Gastroesophageal sphincter (tissue), 4 donors: ENCODE data around the gene SLC16A9. TPM values are rescaled to one million over a fixed set of nuclear protein-coding genes. Genes with fewer than 3 reads are reported as not detected.

Source experiments
- ATAC-seq: fragments of 150-250 bp; one replicate; pipeline ENCODE4 v1.9.1; 2016; ENCODE audit warnings: mild to moderate bottlenecking, moderate library complexity
- H3K27ac ChIP-seq, 4 donors: fragments of 200-600 bp; sonication (generic) in 3 of 4; 1 replicate in 3 of 4; 2 replicates in 1 of 4; pipeline ENCODE4 v1.5.1; 2016 to 2019
- H3K27me3 ChIP-seq: fragments of 200-600 bp; sonication (generic); one replicate; pipeline ENCODE4 v1.5.1; 2019
- H3K36me3 ChIP-seq, 2 donors: fragments of 200-600 bp; sonication (generic); one replicate each; pipeline ENCODE4 v1.5.1; 2019; ENCODE audit warnings: control low read depth in 1 of 2
- H3K4me1 ChIP-seq, 3 donors: fragments of 200-600 bp; sonication (generic); 1 replicate in 2 of 3; 2 replicates in 1 of 3; pipeline ENCODE4 v1.5.1; 2016 to 2019; ENCODE audit warnings: control low read depth in 2 of 3
- H3K4me3 ChIP-seq, 2 donors: fragments of 200-600 bp; sonication (generic); one replicate each; pipeline ENCODE4 v1.5.1; 2019; ENCODE audit warnings: mild to moderate bottlenecking in 1 of 2, moderate library complexity in 1 of 2
- H3K9me3 ChIP-seq, 3 donors: fragments of 200-600 bp; sonication (generic); one replicate each; pipeline ENCODE4 v1.5.1; 2017 to 2019; ENCODE audit warnings: control low read depth in 2 of 3
- EP300 ChIP-seq: sonication (generic); formaldehyde crosslinking; IDR thresholded peaks from one replicate; pipeline ENCODE4 v1.6.1; 2017; ENCODE audit warnings: antibody characterized with exemption, mild to moderate bottlenecking
- POLR2A ChIP-seq, 2 donors: fragments of 450-650 bp; IDR thresholded peaks; one replicate each; pipeline ENCODE4 v1.6.1; 2017; ENCODE audit warnings: antibody characterized with exemption in 2 of 2, mild to moderate bottlenecking in 2 of 2, moderate library complexity in 1 of 2
- POLR2AphosphoS5 ChIP-seq: sonication (generic); formaldehyde crosslinking; IDR thresholded peaks from one replicate; pipeline ENCODE4 v1.6.1; 2017; ENCODE audit warnings: antibody characterized with exemption
- WGBS, 2 donors: methylation state at CpG; one replicate each; pipeline ENCODE4 v1.1.5; 2018; ENCODE audit warnings: low coverage in 1 of 2; 5-methylcytosine and 5-hydroxymethylcytosine counted together
- total RNA-seq, 4 donors: library from RNA; depleted of rRNA; stranded (reverse); fragments of >200 nt; gene quantifications; one replicate each; pipeline ENCODE4 v1.1.0, GENCODE V29; 2016
- TF ChIP-seq, protein P1 (sequence below), 4 experiments: fragments of 200-600 bp in 2 of 4; fragments of 450-650 bp in 2 of 4; sonication (generic) in 1 of 4; IDR thresholded peaks; one replicate each; pipeline ENCODE4 v1.5.1; 2017 to 2019; ENCODE audit warnings: antibody characterized with exemption in 4 of 4, mild to moderate bottlenecking in 2 of 4, moderate library complexity in 2 of 4

SLC16A9 gene, protein sequence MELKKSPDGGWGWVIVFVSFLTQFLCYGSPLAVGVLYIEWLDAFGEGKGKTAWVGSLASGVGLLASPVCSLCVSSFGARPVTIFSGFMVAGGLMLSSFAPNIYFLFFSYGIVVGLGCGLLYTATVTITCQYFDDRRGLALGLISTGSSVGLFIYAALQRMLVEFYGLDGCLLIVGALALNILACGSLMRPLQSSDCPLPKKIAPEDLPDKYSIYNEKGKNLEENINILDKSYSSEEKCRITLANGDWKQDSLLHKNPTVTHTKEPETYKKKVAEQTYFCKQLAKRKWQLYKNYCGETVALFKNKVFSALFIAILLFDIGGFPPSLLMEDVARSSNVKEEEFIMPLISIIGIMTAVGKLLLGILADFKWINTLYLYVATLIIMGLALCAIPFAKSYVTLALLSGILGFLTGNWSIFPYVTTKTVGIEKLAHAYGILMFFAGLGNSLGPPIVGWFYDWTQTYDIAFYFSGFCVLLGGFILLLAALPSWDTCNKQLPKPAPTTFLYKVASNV
- 1 to 10 TPM in 2 of 4 donors, under 1 TPM in 2; 0.54 to 2.2 (median 1.2) TPM for total RNA-seq

- Histone ChIP-seq H3K4me3 (peak within 1 kb of the TSS; percentile 42 to 70), H3K27ac (peak within 1 kb of the TSS in 3 of 4 donors; percentile 59 to 80 (median 69)), H3K27me3 (peaks cover 7% of the 10 kb centered on the region), H3K4me1 (peaks cover 0 to 23% (median 8%) of the 10 kb centered on the region in 3 donors), H3K9me3 (no peaks in the 10 kb centered on the region), H3K36me3 (no peaks in the 10 kb centered on the region)
- WGBS, 2 donors, result no CpG with 5 or more reads among the region's 68 CpGs
- TF ChIP-seq POLR2AphosphoS5 (no peak), EP300 (no peak), POLR2A (IDR thresholded peaks at IDR 0.05) (no peak)
- TF ChIP-seq, protein P1, sequence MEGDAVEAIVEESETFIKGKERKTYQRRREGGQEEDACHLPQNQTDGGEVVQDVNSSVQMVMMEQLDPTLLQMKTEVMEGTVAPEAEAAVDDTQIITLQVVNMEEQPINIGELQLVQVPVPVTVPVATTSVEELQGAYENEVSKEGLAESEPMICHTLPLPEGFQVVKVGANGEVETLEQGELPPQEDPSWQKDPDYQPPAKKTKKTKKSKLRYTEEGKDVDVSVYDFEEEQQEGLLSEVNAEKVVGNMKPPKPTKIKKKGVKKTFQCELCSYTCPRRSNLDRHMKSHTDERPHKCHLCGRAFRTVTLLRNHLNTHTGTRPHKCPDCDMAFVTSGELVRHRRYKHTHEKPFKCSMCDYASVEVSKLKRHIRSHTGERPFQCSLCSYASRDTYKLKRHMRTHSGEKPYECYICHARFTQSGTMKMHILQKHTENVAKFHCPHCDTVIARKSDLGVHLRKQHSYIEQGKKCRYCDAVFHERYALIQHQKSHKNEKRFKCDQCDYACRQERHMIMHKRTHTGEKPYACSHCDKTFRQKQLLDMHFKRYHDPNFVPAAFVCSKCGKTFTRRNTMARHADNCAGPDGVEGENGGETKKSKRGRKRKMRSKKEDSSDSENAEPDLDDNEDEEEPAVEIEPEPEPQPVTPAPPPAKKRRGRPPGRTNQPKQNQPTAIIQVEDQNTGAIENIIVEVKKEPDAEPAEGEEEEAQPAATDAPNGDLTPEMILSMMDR (IDR thresholded peaks at IDR 0.05), result peak in 2 of 4 experiments; percentile 20 to 42
- peak; percentile 74 for ATAC-seq
These were observed at the start of gene SLC16A9 for GRCh38 chr10:59709395-59710125. Gene SLC16A9 (minus strand): TSS chr10:59709850. CDS start chr10:59684291, 25,559 bp downstream.

DNA sequence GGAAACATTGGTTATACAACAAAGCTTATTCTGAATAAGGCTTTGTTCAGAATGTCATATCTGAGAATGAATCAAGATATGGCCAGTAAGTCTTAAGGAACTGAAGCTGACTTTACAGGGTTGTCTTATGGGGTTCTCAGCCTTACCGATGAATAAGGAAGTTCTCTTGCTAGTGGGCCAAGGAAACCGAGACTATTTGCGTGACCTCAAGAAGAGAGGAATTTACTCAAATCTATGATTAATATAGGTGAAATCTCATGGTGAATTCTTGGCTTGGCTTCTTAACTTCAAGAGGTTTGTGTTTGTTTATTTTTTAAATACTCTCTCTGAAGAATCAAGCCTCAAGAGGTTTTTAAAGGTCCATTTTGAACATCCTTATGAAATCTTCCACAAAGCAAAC, 48.3 kb upstream of the SLC16A9 start:
- 49 to 82% methylated on average over 2 to 3 of the region's 3 CpGs for WGBS, 2 donors
- TF ChIP-seq, protein P1 (IDR thresholded peaks at IDR 0.05), result no peak
- TF ChIP-seq POLR2AphosphoS5 (no peak), POLR2A (IDR thresholded peaks at IDR 0.05) (no peak), EP300 (no peak)
- ATAC-seq, result no peak
- H3K4me3 ChIP-seq, result no peak overlapping the region
- no peaks in the 10 kb centered on the region for H3K4me1 ChIP-seq
- no peaks in the 10 kb centered on the region for H3K36me3 ChIP-seq
- no peaks in the 10 kb centered on the region for H3K27me3 ChIP-seq
- peaks cover 0 to 9% (median 0%) of the 10 kb centered on the region in 3 donors for H3K9me3 ChIP-seq
- no peak overlapping the region for H3K27ac ChIP-seq

DNA sequence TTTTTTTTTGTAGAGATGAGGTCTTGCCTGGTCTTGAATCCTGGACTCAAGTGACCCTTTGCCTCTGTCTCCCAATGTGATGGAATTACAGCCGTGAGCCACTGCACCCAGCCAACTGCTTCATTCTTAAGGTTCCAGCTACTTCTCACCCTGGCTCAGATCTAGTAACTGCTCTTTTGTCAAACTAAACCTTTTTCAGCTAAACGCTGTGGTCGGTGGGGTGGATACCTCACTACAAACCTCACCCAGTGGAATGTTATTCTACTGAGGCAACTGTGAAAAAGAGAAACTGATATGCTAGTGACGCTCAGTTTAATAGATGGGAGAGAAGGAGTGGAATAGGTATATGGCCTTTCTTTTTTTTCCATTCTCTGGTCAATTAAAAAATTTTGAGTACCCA, 45.3 kb upstream of the SLC16A9 start:
- Histone ChIP-seq H3K4me3 (no peak overlapping the region), H3K27me3 (no peaks in the 10 kb centered on the region), H3K36me3 (no peaks in the 10 kb centered on the region), H3K9me3 (peaks cover 0 to 5% (median 0%) of the 10 kb centered on the region in 3 donors), H3K27ac (no peak overlapping the region), H3K4me1 (no peaks in the 10 kb centered on the region)
- TF ChIP-seq POLR2AphosphoS5 (no peak), POLR2A (IDR thresholded peaks at IDR 0.05) (no peak), EP300 (no peak)
- TF ChIP-seq, protein P1 (IDR thresholded peaks at IDR 0.05), result no peak
- ATAC-seq, result no peak
- WGBS, 2 donors, result 89 to 90% methylated on average over 4 of the region's 4 CpGs

DNA sequence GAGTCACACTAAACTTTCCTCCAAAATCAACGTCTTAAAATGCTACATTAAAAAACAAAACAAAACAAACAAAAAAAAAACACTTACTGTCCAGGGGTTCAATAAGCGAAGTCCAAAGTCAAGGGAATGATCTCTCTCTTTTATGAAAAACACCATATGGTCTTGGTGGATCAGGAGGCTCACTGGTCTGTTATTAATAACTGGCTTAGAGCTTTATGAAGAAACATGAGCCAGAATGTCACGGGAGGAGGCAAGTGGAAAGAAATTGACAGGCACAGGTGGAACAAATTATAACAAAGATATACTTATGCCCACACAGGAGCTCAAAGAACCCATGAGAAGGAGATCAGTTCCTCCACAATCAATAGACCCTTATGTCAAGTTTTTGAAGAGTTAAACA, 43.6 kb upstream of the SLC16A9 start, which contains the start of gene MRLN:
MRLN (minus strand) TSS at position 189 of the 400 bp plus-strand sequence.
- H3K9me3 ChIP-seq, result no peaks in the 10 kb centered on the region
- no peaks in the 10 kb centered on the region for H3K36me3 ChIP-seq
- 40 to 48% methylated on average over 2 to 3 of the region's 3 CpGs for WGBS, 2 donors
- H3K27ac ChIP-seq, result no peak within 1 kb of the TSS
- H3K4me1 ChIP-seq, result no peaks in the 10 kb centered on the region
- TF ChIP-seq, protein P1 (IDR thresholded peaks at IDR 0.05), result no peak
- no peak for TF ChIP-seq POLR2AphosphoS5
- TF ChIP-seq EP300, result no peak
- no peak for TF ChIP-seq POLR2A (IDR thresholded peaks at IDR 0.05)
- H3K4me3 ChIP-seq, result no peak within 1 kb of the TSS
- no peak for ATAC-seq
- H3K27me3 ChIP-seq, result no peaks in the 10 kb centered on the region
